Adrenal gland (tissue), 5 donors: ENCODE measurements around the gene S100A8.

Experiments
- CTCF ChIP-seq, 6 experiments: fragments of 450-650 bp in 4 of 6; fragments of 200-600 bp in 2 of 6; sonication (generic) in 1 of 6; IDR thresholded peaks; 1 replicate in 5 of 6; 2 replicates in 1 of 6; pipeline versions ENCODE4 v1.5.1 to v1.8.0; 2016 to 2021; ENCODE audit warnings: antibody characterized with exemption in 6 of 6, mild to moderate bottlenecking in 2 of 6, moderate library complexity in 1 of 6
- POLR2A ChIP-seq, 2 donors: fragments of 450-650 bp; IDR thresholded peaks; one replicate each; pipeline ENCODE4 v1.6.1; 2017; ENCODE audit warnings: antibody characterized with exemption in 2 of 2, mild to moderate bottlenecking in 2 of 2, moderate library complexity in 1 of 2
- donor health status: DM: no; HTN: no; CAD: no.

- no peak for TF ChIP-seq POLR2A (IDR thresholded peaks at IDR 0.05)
- no peak for TF ChIP-seq CTCF (IDR thresholded peaks at IDR 0.05)
These were observed 29.3 kb downstream of the S100A8 start for GRCh38 chr1:153361480-153362109.
